SK-N-SH (cell line): ENCODE results near the gene FBXO34. TPM values are rescaled to one million over a fixed set of nuclear protein-coding genes. Genes with fewer than 3 reads are reported as not detected.
A peak's percentile ranks its signal among the peaks of the same experiment; 100 is the strongest.

Experiments used
- CTCF ChIA-PET: fragments of 300-600, 350-600 bp; formaldehyde crosslinking; extraction: SDS; loops from one replicate; lab custom pipeline; 2021; lab: Yijun Ruan, JAX
- POLR2A ChIA-PET: fragments of 350-600 bp; sonication (Branson Sonifier 250); formaldehyde crosslinking; extraction: SDS; loops from one replicate; lab custom pipeline; 2020; ENCODE audit warnings: antibody characterized with exemption, inconsistent platforms; lab: Yijun Ruan, JAX
- DNase-seq: peaks from one replicate; pipeline ENCODE4 v3.0.0; 2012
- H2AFZ ChIP-seq: fragments of 200-600 bp; sonication (generic); 2 replicates; pipeline ENCODE4 v1.8.1; 2016; ENCODE audit warnings: antibody characterized with exemption, mild to moderate bottlenecking, low read depth
- H3F3A ChIP-seq: fragments of 200-600 bp; sonication (generic); replicated peaks from 2 replicates; pipeline ENCODE3; 2016; ENCODE audit warnings: antibody characterized with exemption, mild to moderate bottlenecking; ENCODE audit not compliant: insufficient read depth
- H3K27ac ChIP-seq, 2 experiments: fragments of 200-500 bp in 1 of 2; fragments of 200-600 bp in 1 of 2; sonication (Bioruptor generic) in 1 of 2; sonication (generic), shearing (Covaris generic) in 1 of 2; 2 replicates each; pipeline versions ENCODE4 v1.5.1 to v1.6.1; 2014 to 2016; ENCODE audit warnings: low read depth in 2 of 2, inconsistent platforms in 1 of 2, low read length in 1 of 2, mild to moderate bottlenecking in 1 of 2, mixed read lengths in 1 of 2
- H3K27me3 ChIP-seq: fragments of 200-600 bp; sonication (generic), shearing (Covaris generic); 2 replicates; pipeline ENCODE4 v1.6.1; 2016; ENCODE audit warnings: mixed run types; ENCODE audit not compliant: insufficient read depth
- H3K36me3 ChIP-seq, 2 experiments: fragments of 200-500 bp in 1 of 2; fragments of 200-600 bp in 1 of 2; sonication (Bioruptor generic) in 1 of 2; sonication (generic) in 1 of 2; replicated peaks in 1 of 2; 2 replicates each; pipeline versions ENCODE3 to v1.5.1; 2014 to 2016; ENCODE audit warnings: low read length in 1 of 2, mild to moderate bottlenecking in 1 of 2; ENCODE audit not compliant: insufficient read depth in 2 of 2, control insufficient read depth in 1 of 2
- H3K4me1 ChIP-seq, 2 experiments: fragments of 200-500 bp in 1 of 2; fragments of 200-600 bp in 1 of 2; sonication (Bioruptor generic) in 1 of 2; sonication (generic), shearing (Covaris generic) in 1 of 2; 2 replicates each; pipeline versions ENCODE4 v1.5.1 to v1.6.1; 2014 to 2016; ENCODE audit warnings: low read depth in 1 of 2, low read length in 1 of 2, mixed run types in 1 of 2; ENCODE audit not compliant: insufficient read depth in 2 of 2, control insufficient read depth in 1 of 2
- H3K4me2 ChIP-seq: fragments of 200-600 bp; sonication (generic), shearing (Covaris generic); 2 replicates; pipeline ENCODE4 v1.6.1; 2017; ENCODE audit warnings: mixed run types
- H3K4me3 ChIP-seq, 2 experiments: fragments of 200-500 bp in 1 of 2; fragments of 200-600 bp in 1 of 2; sonication (Bioruptor generic) in 1 of 2; sonication (generic), shearing (Covaris generic) in 1 of 2; 2 replicates each; pipeline versions ENCODE4 v1.5.1 to v1.8.1; 2014 to 2016; ENCODE audit warnings: low read depth in 2 of 2, inconsistent platforms in 1 of 2, low read length in 1 of 2, mild to moderate bottlenecking in 1 of 2, mixed read lengths in 1 of 2, moderate library complexity in 1 of 2
- H3K79me2 ChIP-seq: fragments of 200-600 bp; sonication (generic); 2 replicates; pipeline ENCODE4 v1.8.1; 2017; ENCODE audit warnings: mild to moderate bottlenecking; ENCODE audit not compliant: insufficient read depth
- H3K9ac ChIP-seq: fragments of 200-600 bp; sonication (generic); 2 replicates; pipeline ENCODE4 v1.6.1; 2017; ENCODE audit warnings: mixed run types
- H3K9me2 ChIP-seq: fragments of 200-600 bp; sonication (generic); 2 replicates; pipeline ENCODE4 v1.6.1; 2017; ENCODE audit warnings: mixed run types
- H3K9me3 ChIP-seq: fragments of 200-600 bp; sonication (generic); 2 replicates; pipeline ENCODE4 v1.6.1; 2017; ENCODE audit warnings: mixed run types, mild to moderate bottlenecking, moderate library complexity
- H4K20me1 ChIP-seq: fragments of 200-600 bp; sonication (generic); 2 replicates; pipeline ENCODE4 v1.6.1; 2017; ENCODE audit warnings: mild to moderate bottlenecking, mixed run types; ENCODE audit not compliant: insufficient read depth
- CTCF ChIP-seq: fragments of 200-600 bp; sonication (generic); IDR thresholded peaks from 2 replicates; pipeline ENCODE4 v1.6.1; 2017; ENCODE audit warnings: antibody characterized with exemption, mild to moderate bottlenecking, moderate library complexity
- EP300 ChIP-seq, 2 experiments: IDR thresholded peaks; 2 replicates each; pipeline versions ENCODE4 v1.4.0 to v1.6.1; 2012; ENCODE audit warnings: borderline replicate concordance in 1 of 2, low read depth in 1 of 2, low read length in 1 of 2
- FOXJ3 ChIP-seq: sonication (generic); formaldehyde crosslinking; IDR thresholded peaks from 2 replicates; pipeline ENCODE4 v1.5.1; 2020; ENCODE audit warnings: mild to moderate bottlenecking, missing genetic modification reagents
- FOXM1 ChIP-seq: IDR thresholded peaks from 2 replicates; pipeline ENCODE4 v1.4.0; 2012; ENCODE audit warnings: low read depth, mild to moderate bottlenecking
- JUND ChIP-seq: IDR thresholded peaks from 2 replicates; pipeline ENCODE4 v1.4.0; 2012
- MAX ChIP-seq: IDR thresholded peaks from 2 replicates; pipeline ENCODE4 v1.4.0; 2012; ENCODE audit warnings: low read depth
- MEF2A ChIP-seq: IDR thresholded peaks from 2 replicates; pipeline ENCODE4 v1.4.0; 2012; ENCODE audit warnings: low read depth, borderline replicate concordance
- MXI1 ChIP-seq: IDR thresholded peaks from 2 replicates; pipeline ENCODE4 v1.6.1; 2012; ENCODE audit warnings: mild to moderate bottlenecking, low read depth, low read length, improper control_type of control experiment
- NFIC ChIP-seq: IDR thresholded peaks from 2 replicates; pipeline ENCODE4 v1.4.0; 2012; ENCODE audit warnings: borderline replicate concordance
- NRF1 ChIP-seq: IDR thresholded peaks from 2 replicates; pipeline ENCODE4 v1.6.1; 2012; ENCODE audit warnings: low read depth, mild to moderate bottlenecking, low read length
- POLR2AphosphoS5 ChIP-seq: IDR thresholded peaks from 2 replicates; pipeline ENCODE4 v1.6.1; 2012; ENCODE audit warnings: low read depth, low read length
- RAD21 ChIP-seq: IDR thresholded peaks from 2 replicates; pipeline ENCODE4 v1.6.1; 2012; ENCODE audit warnings: mild to moderate bottlenecking, low read length
- RFX5 ChIP-seq: IDR thresholded peaks from 2 replicates; pipeline ENCODE4 v1.6.1; 2012; ENCODE audit warnings: mild to moderate bottlenecking, improper control_type of control experiment, low read length
- SMC3 ChIP-seq: IDR thresholded peaks from 2 replicates; pipeline ENCODE4 v1.6.1; 2012; ENCODE audit warnings: low read depth, low read length, improper control_type of control experiment
- TAF1 ChIP-seq: IDR thresholded peaks from 2 replicates; pipeline ENCODE4 v1.6.1; 2012; ENCODE audit warnings: low read depth, mild to moderate bottlenecking, low read length, moderate library complexity, borderline replicate concordance
- TCF12 ChIP-seq: IDR thresholded peaks from 2 replicates; pipeline ENCODE4 v1.4.0; 2012
- TEAD4 ChIP-seq: IDR thresholded peaks from 2 replicates; pipeline ENCODE4 v1.4.0; 2012; ENCODE audit warnings: mild to moderate bottlenecking, borderline replicate concordance; ENCODE audit not compliant: insufficient read depth
- USF1 ChIP-seq: IDR thresholded peaks from 2 replicates; pipeline ENCODE4 v1.4.0; 2012; ENCODE audit warnings: low read depth, borderline replicate concordance
- YY1 ChIP-seq: IDR thresholded peaks from 2 replicates; pipeline ENCODE4 v1.4.0; 2012; ENCODE audit warnings: low read depth, mild to moderate bottlenecking
- ZBTB33 ChIP-seq: IDR thresholded peaks from 2 replicates; pipeline ENCODE4 v1.4.0; 2012; ENCODE audit warnings: low read depth, borderline replicate concordance
- whole genome bisulfite sequencing: methylation state at CpG from one replicate; pipeline ENCODE4 v1.1.6; 2017; ENCODE audit warnings: low lambda C conversion rate; 5-methylcytosine and 5-hydroxymethylcytosine counted together
- polyA plus RNA-seq, 3 experiments: library from polyadenylated mRNA; depleted of rRNA; stranded (reverse); fragments of >200 nt; gene quantifications; 2 replicates each; pipeline ENCODE4 v1.2.3, GENCODE V29; 2012

FBXO34 gene
- polyA plus RNA-seq, 1 of the 3 experiments (the other 2 are of a cell fraction) = 10.0 TPM

GRCh38 chr14:55398679-55399078, 127.5 kb downstream of the FBXO34 start (continued):
- TF ChIP-seq YY1 (no peak), FOXM1 (no peak), FOXJ3 (no peak), NFIC (peak; percentile 54), RFX5 (no peak), USF1 (no peak; the same call in 1 of the 2 replicates), POLR2AphosphoS5 (peak; percentile 49; the same call in 1 of the 2 replicates), MAX (peak; percentile 41; the same call in 1 of the 2 replicates)

GRCh38 chr14:55399183-55399582, 128.0 kb downstream of the FBXO34 start:
- peak overlapping the region in 1 of 2 experiments; percentile 67; a peak in 2 of 4 replicates for H3K27ac ChIP-seq
- H3K9me3 ChIP-seq = no peaks in the 10 kb centered on the region
- peaks cover 10 to 20% of the 10 kb centered on the region in 2 experiments for H3K36me3 ChIP-seq
- peaks cover 45% of the 10 kb centered on the region for H3K79me2 ChIP-seq
- peaks cover 21% of the 10 kb centered on the region for H4K20me1 ChIP-seq
- H3K4me1 ChIP-seq = peaks cover 2 to 10% of the 10 kb centered on the region in 2 experiments; a peak in 3 of 4 replicates
- no peak for TF ChIP-seq ZBTB33
- TF ChIP-seq SMC3 = no peak
- no peak for TF ChIP-seq NRF1
- TF ChIP-seq FOXJ3 = no peak
- TF ChIP-seq JUND = no peak
- no peak for TF ChIP-seq TCF12
- no peak for TF ChIP-seq MEF2A
- TF ChIP-seq FOXM1 = no peak
- no peak for TF ChIP-seq CTCF
- no peak for TF ChIP-seq EP300 (IDR thresholded peaks at IDR 0.05; ENCODE audit: borderline replicate concordance in 1 of 2, low read depth in 1 of 2, low read length in 1 of 2)
- no peak for TF ChIP-seq YY1
- no peak for TF ChIP-seq TAF1
- TF ChIP-seq RAD21 = no peak
- TF ChIP-seq TEAD4 = no peak
- no peak for TF ChIP-seq MXI1
- TF ChIP-seq POLR2AphosphoS5 = no peak
- H3K4me2 ChIP-seq = no peak overlapping the region
- H2AFZ ChIP-seq = no peak overlapping the region
- 0 out of 2 replicates have a peak, but pooled peaks cover 3% of the 10 kb centered on the region for H3K9me2 ChIP-seq
- WGBS = 100% methylated on average over 1 of the region's 1 CpG
- CTCF ChIA-PET = no interaction called here
- no peak overlapping the region for H3K4me3 ChIP-seq
- no peaks in the 10 kb centered on the region for H3F3A ChIP-seq
- no peaks in the 10 kb centered on the region for H3K27me3 ChIP-seq
- POLR2A ChIA-PET = no interaction called here
- DNase-seq = no peak
- H3K9ac ChIP-seq = no peak overlapping the region
